ENCODE measurements around the gene ZSCAN9.
A peak's percentile ranks its signal among the peaks of the same experiment; 100 is the strongest.

ZSCAN9 gene

DNA sequence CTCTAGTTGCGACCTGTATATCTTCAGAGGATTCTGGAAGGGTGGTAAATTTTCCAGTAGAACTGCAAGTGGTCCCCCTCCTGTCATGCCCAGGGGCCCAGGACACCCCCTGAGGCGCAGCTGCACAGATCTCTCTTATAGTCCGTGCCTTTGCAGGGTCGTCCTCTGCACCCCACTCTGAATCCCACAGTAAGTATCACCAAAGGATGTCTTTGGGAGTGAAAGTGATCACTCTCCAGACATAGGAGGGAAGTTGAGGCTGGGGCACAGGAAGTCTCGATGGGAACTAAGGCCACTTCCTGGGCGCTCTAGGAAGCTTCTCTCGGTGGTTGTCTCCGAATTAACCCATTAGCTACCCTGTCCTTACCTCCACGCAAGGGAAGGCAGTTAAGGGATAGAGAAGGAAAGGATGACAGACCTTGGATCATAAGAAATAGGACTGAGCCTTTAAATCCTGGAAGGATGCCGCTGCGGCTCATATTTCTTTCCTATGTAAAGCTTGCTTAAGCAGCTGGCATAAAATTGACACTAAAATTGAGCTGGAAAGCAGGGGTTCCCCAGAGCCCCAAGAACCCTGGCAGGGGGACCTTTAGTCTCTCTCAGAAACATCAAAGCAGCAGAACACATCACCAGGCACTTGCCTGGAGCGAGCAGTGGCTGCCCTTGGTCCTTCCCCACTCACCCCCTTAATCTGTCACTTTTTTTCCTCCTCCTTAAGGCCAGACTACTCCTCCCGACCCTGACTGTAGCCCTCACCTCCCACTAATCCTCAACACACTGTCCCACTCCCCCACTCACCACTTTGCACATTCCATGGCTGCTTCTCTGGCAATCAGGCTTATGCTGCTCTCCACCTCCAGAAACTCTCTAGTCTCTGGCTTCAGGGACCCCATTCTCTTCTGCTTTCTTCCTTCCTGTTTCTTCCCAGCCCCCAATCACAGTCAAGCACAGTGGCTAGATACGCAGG is 27.2 kb downstream of the ZSCAN9 start, which contains the start of gene ZKSCAN4:
TSS of gene ZKSCAN4 (minus strand) at position 261 of the 967 bp plus-strand sequence. CDS start 289 bp downstream, outside the sequence.
- TF ChIP-seq CTCF (IDR thresholded peaks at IDR 0.05; ENCODE audit: low read depth, low read length) = no peak
- peak within 1 kb of the TSS; percentile 87 for H3K4me3 ChIP-seq (ENCODE audit: low read depth, low read length)
- peak; percentile 92 for DNase-seq (ENCODE audit: low read depth, low spot score)
- in situ Hi-C loops (cut with HindIII; ENCODE audit: low sequenced_read_pairs) = no loop called here

- in situ Hi-C loops (cut with HindIII; ENCODE audit: low sequenced_read_pairs) = no loop called here
- no peak for DNase-seq (ENCODE audit: low read depth, low spot score)
- no peak for TF ChIP-seq CTCF (IDR thresholded peaks at IDR 0.05; ENCODE audit: low read depth, low read length)
- no peak overlapping the region for H3K4me3 ChIP-seq (ENCODE audit: low read depth, low read length)
Observed at GRCh38 chr6:28254121-28254519, 29.0 kb downstream of the ZSCAN9 start.

DNA sequence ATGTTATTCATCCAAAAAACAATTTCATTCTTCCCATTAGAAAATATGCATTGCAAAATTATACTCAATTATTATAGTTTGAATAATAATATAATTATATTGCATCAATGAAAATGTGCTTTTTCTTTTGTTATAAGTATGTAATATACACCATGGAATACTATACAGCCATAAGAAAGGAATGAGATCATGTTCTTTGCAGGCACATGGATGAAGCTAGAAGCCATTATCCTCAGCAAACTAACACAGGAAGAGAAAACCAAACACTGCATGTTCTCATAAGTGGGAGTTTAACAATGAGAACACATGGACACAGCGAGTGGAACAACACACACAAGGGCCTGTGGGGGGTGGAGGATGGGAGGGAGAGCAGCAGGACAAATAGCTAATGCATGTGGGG is 32.0 kb downstream of the ZSCAN9 start:
- DNase-seq (ENCODE audit: low read depth, low spot score) = no peak
- in situ Hi-C loops (cut with HindIII; ENCODE audit: low sequenced_read_pairs) = no loop called here
- TF ChIP-seq CTCF (IDR thresholded peaks at IDR 0.05; ENCODE audit: low read depth, low read length) = no peak
- H3K4me3 ChIP-seq (ENCODE audit: low read depth, low read length) = no peak overlapping the region

DNA sequence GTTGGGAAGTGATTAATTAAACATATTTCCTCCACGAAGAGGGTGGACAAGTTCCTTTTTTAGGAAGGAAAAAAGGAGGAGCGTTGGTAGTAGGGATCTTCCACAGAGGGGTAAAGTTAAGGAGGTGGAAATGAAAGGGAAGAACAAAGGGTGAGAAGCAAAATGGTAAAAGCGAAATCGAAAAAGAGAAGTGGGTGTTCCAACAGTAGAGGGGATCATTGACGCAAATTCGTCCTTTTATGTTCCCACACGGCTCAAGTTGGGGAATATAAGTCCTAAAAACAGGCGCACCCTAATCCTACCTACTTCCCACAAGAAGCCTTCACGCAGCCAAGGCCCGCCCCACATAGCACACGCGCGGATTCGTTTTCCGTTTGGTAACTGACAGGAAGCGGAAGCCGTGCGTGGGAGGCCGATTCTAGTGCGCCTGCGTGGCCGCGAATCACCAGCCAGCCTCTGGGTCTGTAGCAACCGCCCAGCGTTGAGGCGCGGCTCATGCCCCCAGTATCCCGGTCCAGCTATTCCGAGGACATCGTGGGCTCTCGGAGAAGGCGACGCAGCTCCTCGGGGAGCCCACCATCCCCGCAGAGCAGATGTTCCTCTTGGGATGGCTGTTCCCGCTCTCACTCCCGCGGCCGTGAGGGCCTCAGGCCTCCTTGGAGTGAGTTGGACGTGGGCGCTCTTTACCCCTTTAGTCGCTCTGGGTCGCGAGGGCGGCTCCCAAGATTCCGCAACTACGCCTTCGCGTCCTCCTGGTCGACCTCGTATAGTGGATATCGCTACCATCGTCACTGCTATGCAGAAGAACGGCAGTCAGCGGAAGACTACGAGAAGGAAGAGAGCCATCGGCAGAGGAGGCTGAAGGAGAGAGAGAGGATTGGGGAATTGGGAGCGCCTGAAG is 34.1 kb downstream of the ZSCAN9 start, which contains the start of gene NKAPL:
TSS of gene NKAPL (plus strand) at position 421 of the 901 bp plus-strand sequence. CDS start at position 496, 75 bp downstream.
- in situ Hi-C loops (cut with HindIII; ENCODE audit: low sequenced_read_pairs) = no loop called here
- TF ChIP-seq CTCF (IDR thresholded peaks at IDR 0.05; ENCODE audit: low read depth, low read length) = no peak
- DNase-seq (ENCODE audit: low read depth, low spot score) = peak; percentile 53
- H3K4me3 ChIP-seq (ENCODE audit: low read depth, low read length) = peak within 1 kb of the TSS; percentile 31

- H3K4me3 ChIP-seq (ENCODE audit: low read depth, low read length) = no peak overlapping the region
- in situ Hi-C loops (cut with HindIII; ENCODE audit: low sequenced_read_pairs) = no loop called here
- no peak for DNase-seq (ENCODE audit: low read depth, low spot score)
- TF ChIP-seq CTCF (IDR thresholded peaks at IDR 0.05; ENCODE audit: low read depth, low read length) = no peak
Observed at GRCh38 chr6:28263922-28264321, 38.8 kb downstream of the ZSCAN9 start.

GRCh38 chr6:28264834-28265401 is 39.8 kb downstream of the ZSCAN9 start:
- no peak for DNase-seq (ENCODE audit: low read depth, low spot score)
- no peak for TF ChIP-seq CTCF (IDR thresholded peaks at IDR 0.05; ENCODE audit: low read depth, low read length)
- in situ Hi-C loops (cut with HindIII; ENCODE audit: low sequenced_read_pairs) = no loop called here
- no peak overlapping the region for H3K4me3 ChIP-seq (ENCODE audit: low read depth, low read length)

All from astrocyte of the spinal cord (primary cell).